ENCODE data around the gene SPEG. TPM values are rescaled to one million over a fixed set of nuclear protein-coding genes. Genes with fewer than 3 reads are reported as not detected.

SPEG gene
- total RNA-seq, 1 experiment from 2014 or later: 55.3 TPM

DNA sequence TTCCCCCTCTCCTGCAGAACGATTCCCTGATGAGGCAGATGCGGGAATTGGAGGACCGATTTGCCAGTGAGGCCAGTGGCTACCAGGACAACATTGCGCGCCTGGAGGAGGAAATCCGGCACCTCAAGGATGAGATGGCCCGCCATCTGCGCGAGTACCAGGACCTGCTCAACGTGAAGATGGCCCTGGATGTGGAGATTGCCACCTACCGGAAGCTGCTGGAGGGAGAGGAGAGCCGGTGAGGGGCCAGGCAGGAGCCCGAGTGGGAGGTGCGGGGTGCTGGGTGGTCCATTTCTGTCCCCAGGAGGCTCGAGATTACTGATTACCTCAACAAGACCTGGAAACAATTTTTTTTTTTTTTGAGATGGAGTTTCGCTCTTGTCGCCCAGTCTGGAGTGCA, 13.3 kb upstream of the SPEG start:
- DNase-seq (ENCODE audit: low spot score): no peak
- Mint-ChIP-seq H3K4me3 (no peak overlapping the region), H3K4me1 (peaks cover 16% of the 10 kb centered on the region), H3K27ac (no peak overlapping the region), H3K9me3 (no peaks in the 10 kb centered on the region), H3K27me3 (ENCODE audit: low read depth) (peaks cover 36% of the 10 kb centered on the region), H3K36me3 (no peaks in the 10 kb centered on the region)
- TF ChIP-seq FOXP1 (CRISPR knock-in tag; IDR thresholded peaks at IDR 0.05; ENCODE audit: borderline replicate concordance): no peak
- TF ChIP-seq, protein P1, sequence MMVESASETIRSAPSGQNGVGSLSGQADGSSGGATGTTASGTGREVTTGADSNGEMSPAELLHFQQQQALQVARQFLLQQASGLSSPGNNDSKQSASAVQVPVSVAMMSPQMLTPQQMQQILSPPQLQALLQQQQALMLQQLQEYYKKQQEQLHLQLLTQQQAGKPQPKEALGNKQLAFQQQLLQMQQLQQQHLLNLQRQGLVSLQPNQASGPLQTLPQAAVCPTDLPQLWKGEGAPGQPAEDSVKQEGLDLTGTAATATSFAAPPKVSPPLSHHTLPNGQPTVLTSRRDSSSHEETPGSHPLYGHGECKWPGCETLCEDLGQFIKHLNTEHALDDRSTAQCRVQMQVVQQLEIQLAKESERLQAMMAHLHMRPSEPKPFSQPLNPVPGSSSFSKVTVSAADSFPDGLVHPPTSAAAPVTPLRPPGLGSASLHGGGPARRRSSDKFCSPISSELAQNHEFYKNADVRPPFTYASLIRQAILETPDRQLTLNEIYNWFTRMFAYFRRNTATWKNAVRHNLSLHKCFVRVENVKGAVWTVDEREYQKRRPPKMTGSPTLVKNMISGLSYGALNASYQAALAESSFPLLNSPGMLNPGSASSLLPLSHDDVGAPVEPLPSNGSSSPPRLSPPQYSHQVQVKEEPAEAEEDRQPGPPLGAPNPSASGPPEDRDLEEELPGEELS (CRISPR knock-in tag; IDR thresholded peaks at IDR 0.05): no peak
- TF ChIP-seq OVOL2 (CRISPR knock-in tag; IDR thresholded peaks at IDR 0.05; ENCODE audit: borderline replicate concordance): no peak
- TF ChIP-seq MXD4 (CRISPR knock-in tag; IDR thresholded peaks at IDR 0.05; ENCODE audit: borderline replicate concordance): no peak
- TF ChIP-seq, protein P2, sequence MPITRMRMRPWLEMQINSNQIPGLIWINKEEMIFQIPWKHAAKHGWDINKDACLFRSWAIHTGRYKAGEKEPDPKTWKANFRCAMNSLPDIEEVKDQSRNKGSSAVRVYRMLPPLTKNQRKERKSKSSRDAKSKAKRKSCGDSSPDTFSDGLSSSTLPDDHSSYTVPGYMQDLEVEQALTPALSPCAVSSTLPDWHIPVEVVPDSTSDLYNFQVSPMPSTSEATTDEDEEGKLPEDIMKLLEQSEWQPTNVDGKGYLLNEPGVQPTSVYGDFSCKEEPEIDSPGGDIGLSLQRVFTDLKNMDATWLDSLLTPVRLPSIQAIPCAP (CRISPR knock-in tag; IDR thresholded peaks at IDR 0.05): no peak
- TF ChIP-seq, protein P3, sequence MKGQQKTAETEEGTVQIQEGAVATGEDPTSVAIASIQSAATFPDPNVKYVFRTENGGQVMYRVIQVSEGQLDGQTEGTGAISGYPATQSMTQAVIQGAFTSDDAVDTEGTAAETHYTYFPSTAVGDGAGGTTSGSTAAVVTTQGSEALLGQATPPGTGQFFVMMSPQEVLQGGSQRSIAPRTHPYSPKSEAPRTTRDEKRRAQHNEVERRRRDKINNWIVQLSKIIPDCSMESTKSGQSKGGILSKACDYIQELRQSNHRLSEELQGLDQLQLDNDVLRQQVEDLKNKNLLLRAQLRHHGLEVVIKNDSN (CRISPR knock-in tag; IDR thresholded peaks at IDR 0.05): no peak
- CTCF ChIA-PET: no interaction called here
- no peak for ATAC-seq
- POLR2A ChIA-PET: no interaction called here

DNA sequence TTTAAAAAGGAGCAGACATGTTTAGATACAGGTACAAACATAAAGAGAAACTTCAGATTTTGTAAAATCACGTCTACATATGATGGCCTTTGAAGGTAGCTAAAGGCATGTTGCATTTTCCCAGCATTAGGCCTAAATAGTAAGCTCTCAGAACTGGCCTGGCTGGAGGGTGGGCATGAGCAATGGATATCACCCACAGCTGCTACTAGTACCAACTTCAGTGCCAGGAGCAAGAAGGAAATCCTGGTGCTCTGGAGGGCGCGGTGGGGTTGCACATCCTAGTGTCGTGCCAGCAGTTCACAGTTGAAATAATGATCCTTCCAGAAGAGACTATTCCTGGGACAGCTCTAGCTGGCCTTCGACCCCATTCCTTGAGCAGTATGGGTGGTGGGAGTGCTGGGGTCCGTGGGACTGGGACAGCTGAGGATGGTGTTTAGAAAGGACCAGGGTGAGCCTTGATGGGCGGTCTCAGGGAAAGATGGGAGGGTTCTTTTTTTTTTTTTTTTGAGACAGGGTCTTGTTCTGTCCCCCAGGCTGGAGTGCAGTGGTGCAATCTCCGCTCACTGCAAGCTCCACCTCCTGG, 11.6 kb upstream of the SPEG start:
- ChIA-PET POLR2A (interaction anchor here (0.6 kb wide), 2 partner anchors 12 to 205 kb away, joined by 3 to 4 read pairs; no protein-coding TSS in a partner anchor), CTCF (interaction anchor here (0.6 to 1.6 kb wide), 8 partner anchors 11 to 576 kb away, joined by 3 to 5 read pairs (median 4); no protein-coding TSS in a partner anchor)
- H3K27ac Mint-ChIP-seq: no peak overlapping the region

More for the DNA sequence above, 11.6 kb upstream of the SPEG start:
- TF ChIP-seq ESRRA (CRISPR knock-in tag; IDR thresholded peaks at IDR 0.05; ENCODE audit: borderline replicate concordance) (no peak), KAT7 (CRISPR knock-in tag; IDR thresholded peaks at IDR 0.05; ENCODE audit: borderline replicate concordance) (no peak), ZNF232 (CRISPR knock-in tag; IDR thresholded peaks at IDR 0.05) (no peak), PRRX2 (CRISPR knock-in tag; IDR thresholded peaks at IDR 0.05) (no peak), ZBTB21 (CRISPR knock-in tag; IDR thresholded peaks at IDR 0.05; ENCODE audit: borderline replicate concordance) (no peak), SP1 (CRISPR knock-in tag; conservative IDR thresholded peaks at IDR 0.05) (no peak), JUN (CRISPR knock-in tag; IDR thresholded peaks at IDR 0.05) (no peak), NFE2L1 (CRISPR knock-in tag; IDR thresholded peaks at IDR 0.05) (no peak), JAZF1 (CRISPR knock-in tag; IDR thresholded peaks at IDR 0.05) (no peak), ZNF317 (CRISPR knock-in tag; IDR thresholded peaks at IDR 0.05; ENCODE audit: borderline replicate concordance, low read depth) (no peak), CREM (CRISPR knock-in tag; IDR thresholded peaks at IDR 0.05) (no peak)
- TF ChIP-seq, protein P4, sequence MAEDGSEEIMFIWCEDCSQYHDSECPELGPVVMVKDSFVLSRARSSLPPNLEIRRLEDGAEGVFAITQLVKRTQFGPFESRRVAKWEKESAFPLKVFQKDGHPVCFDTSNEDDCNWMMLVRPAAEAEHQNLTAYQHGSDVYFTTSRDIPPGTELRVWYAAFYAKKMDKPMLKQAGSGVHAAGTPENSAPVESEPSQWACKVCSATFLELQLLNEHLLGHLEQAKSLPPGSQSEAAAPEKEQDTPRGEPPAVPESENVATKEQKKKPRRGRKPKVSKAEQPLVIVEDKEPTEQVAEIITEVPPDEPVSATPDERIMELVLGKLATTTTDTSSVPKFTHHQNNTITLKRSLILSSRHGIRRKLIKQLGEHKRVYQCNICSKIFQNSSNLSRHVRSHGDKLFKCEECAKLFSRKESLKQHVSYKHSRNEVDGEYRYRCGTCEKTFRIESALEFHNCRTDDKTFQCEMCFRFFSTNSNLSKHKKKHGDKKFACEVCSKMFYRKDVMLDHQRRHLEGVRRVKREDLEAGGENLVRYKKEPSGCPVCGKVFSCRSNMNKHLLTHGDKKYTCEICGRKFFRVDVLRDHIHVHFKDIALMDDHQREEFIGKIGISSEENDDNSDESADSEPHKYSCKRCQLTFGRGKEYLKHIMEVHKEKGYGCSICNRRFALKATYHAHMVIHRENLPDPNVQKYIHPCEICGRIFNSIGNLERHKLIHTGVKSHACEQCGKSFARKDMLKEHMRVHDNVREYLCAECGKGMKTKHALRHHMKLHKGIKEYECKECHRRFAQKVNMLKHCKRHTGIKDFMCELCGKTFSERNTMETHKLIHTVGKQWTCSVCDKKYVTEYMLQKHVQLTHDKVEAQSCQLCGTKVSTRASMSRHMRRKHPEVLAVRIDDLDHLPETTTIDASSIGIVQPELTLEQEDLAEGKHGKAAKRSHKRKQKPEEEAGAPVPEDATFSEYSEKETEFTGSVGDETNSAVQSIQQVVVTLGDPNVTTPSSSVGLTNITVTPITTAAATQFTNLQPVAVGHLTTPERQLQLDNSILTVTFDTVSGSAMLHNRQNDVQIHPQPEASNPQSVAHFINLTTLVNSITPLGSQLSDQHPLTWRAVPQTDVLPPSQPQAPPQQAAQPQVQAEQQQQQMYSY (CRISPR knock-in tag; IDR thresholded peaks at IDR 0.05): no peak
- TF ChIP-seq, protein P5, sequence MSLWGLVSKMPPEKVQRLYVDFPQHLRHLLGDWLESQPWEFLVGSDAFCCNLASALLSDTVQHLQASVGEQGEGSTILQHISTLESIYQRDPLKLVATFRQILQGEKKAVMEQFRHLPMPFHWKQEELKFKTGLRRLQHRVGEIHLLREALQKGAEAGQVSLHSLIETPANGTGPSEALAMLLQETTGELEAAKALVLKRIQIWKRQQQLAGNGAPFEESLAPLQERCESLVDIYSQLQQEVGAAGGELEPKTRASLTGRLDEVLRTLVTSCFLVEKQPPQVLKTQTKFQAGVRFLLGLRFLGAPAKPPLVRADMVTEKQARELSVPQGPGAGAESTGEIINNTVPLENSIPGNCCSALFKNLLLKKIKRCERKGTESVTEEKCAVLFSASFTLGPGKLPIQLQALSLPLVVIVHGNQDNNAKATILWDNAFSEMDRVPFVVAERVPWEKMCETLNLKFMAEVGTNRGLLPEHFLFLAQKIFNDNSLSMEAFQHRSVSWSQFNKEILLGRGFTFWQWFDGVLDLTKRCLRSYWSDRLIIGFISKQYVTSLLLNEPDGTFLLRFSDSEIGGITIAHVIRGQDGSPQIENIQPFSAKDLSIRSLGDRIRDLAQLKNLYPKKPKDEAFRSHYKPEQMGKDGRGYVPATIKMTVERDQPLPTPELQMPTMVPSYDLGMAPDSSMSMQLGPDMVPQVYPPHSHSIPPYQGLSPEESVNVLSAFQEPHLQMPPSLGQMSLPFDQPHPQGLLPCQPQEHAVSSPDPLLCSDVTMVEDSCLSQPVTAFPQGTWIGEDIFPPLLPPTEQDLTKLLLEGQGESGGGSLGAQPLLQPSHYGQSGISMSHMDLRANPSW (CRISPR knock-in tag; conservative IDR thresholded peaks at IDR 0.05; ENCODE audit: low read depth): no peak
- TF ChIP-seq, protein P6, sequence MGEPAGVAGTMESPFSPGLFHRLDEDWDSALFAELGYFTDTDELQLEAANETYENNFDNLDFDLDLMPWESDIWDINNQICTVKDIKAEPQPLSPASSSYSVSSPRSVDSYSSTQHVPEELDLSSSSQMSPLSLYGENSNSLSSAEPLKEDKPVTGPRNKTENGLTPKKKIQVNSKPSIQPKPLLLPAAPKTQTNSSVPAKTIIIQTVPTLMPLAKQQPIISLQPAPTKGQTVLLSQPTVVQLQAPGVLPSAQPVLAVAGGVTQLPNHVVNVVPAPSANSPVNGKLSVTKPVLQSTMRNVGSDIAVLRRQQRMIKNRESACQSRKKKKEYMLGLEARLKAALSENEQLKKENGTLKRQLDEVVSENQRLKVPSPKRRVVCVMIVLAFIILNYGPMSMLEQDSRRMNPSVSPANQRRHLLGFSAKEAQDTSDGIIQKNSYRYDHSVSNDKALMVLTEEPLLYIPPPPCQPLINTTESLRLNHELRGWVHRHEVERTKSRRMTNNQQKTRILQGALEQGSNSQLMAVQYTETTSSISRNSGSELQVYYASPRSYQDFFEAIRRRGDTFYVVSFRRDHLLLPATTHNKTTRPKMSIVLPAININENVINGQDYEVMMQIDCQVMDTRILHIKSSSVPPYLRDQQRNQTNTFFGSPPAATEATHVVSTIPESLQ (CRISPR knock-in tag; IDR thresholded peaks at IDR 0.05): no peak
- Mint-ChIP-seq H3K4me3 (no peak overlapping the region), H3K9me3 (no peaks in the 10 kb centered on the region), H3K27me3 (ENCODE audit: low read depth) (peaks cover 34% of the 10 kb centered on the region), H3K36me3 (no peaks in the 10 kb centered on the region), H3K4me1 (peaks cover 9% of the 10 kb centered on the region)
- ATAC-seq (no peak), DNase-seq (ENCODE audit: low spot score) (no peak)
